ENCODE measurements around the gene ST3GAL6. TPM values are rescaled to one million over a fixed set of nuclear protein-coding genes. Genes with fewer than 3 reads are reported as not detected.

Gene ST3GAL6
- total and polyA plus RNA-seq, 2 of the 8 experiments (the other 6 are each of a cell fraction or from before 2014, with no cell fraction given) = 3.3 to 6.1 TPM

- TF ChIP-seq CHD7 (IDR thresholded peaks at IDR 0.05; ENCODE audit: insufficient replicate concordance, low read length) (no peak), NRF1 (IDR thresholded peaks at IDR 0.05; ENCODE audit: low read depth, low read length) (no peak), RXRA (IDR thresholded peaks at IDR 0.05; ENCODE audit: insufficient read depth, low read depth, low read length) (no peak)
Observed at GRCh38 chr3:98793971-98794370, 30.8 kb downstream of the ST3GAL6 start (continued).
